ENCODE data around the gene CFAP299. TPM values are rescaled to one million over a fixed set of nuclear protein-coding genes. Genes with fewer than 3 reads are reported as not detected.

Gene CFAP299
- total RNA-seq, 1 donor from 2014 or later, result not detected

- Histone ChIP-seq H3K4me1 (ENCODE audit: insufficient read depth, low read length) (no peaks in the 10 kb centered on the region), H3K36me3 (ENCODE audit: insufficient read depth, low read length) (no peaks in the 10 kb centered on the region), H3K27ac (ENCODE audit: low read depth, low read length) (no peak overlapping the region), H3K27me3 (ENCODE audit: insufficient read depth, low read length) (no peaks in the 10 kb centered on the region), H4K20me1 (ENCODE audit: insufficient read depth, low read length) (no peaks in the 10 kb centered on the region), H3K9ac (ENCODE audit: low read length) (no peak overlapping the region), H2AFZ (ENCODE audit: low read depth, low read length) (no peak overlapping the region), H3K4me3 (ENCODE audit: insufficient read depth, low read depth, low read length) (no peak overlapping the region), H3K9me3 (ENCODE audit: insufficient read depth, low read depth, low read length) (no peaks in the 10 kb centered on the region), H3K79me2 (ENCODE audit: insufficient read depth, low read length) (no peaks in the 10 kb centered on the region), H3K4me2 (ENCODE audit: low read length) (no peak overlapping the region)
- Mint-ChIP-seq H3K36me3 (ENCODE audit: low read depth, unreplicated experiment) (no peaks in the 10 kb centered on the region), H3K27me3 (ENCODE audit: low read depth, unreplicated experiment) (no peaks in the 10 kb centered on the region), H3K4me3 (ENCODE audit: unreplicated experiment) (no peak overlapping the region), H3K9me3 (ENCODE audit: unreplicated experiment) (no peaks in the 10 kb centered on the region), H3K4me1 (ENCODE audit: low read depth, unreplicated experiment) (peaks cover 3% of the 10 kb centered on the region), H3K27ac (ENCODE audit: unreplicated experiment) (no peak overlapping the region)
- no peak for DNase-seq (ENCODE audit: low read depth)
- FAIRE-seq, result no peak
- no peak for TF ChIP-seq CTCF (IDR thresholded peaks at IDR 0.05; ENCODE audit: insufficient read depth, low read depth, low read length)
- no peak for TF ChIP-seq EZH2 (IDR thresholded peaks at IDR 0.05; ENCODE audit: insufficient read depth, low read length)
Measured at GRCh38 chr4:80500613-80501012, 165.1 kb downstream of the CFAP299 start.

GRCh38 chr4:80507077-80507476, 171.5 kb downstream of the CFAP299 start:
- Mint-ChIP-seq H3K9me3 (ENCODE audit: unreplicated experiment) (no peaks in the 10 kb centered on the region), H3K4me1 (ENCODE audit: low read depth, unreplicated experiment) (no peaks in the 10 kb centered on the region), H3K27ac (ENCODE audit: unreplicated experiment) (no peak overlapping the region), H3K36me3 (ENCODE audit: low read depth, unreplicated experiment) (no peaks in the 10 kb centered on the region), H3K4me3 (ENCODE audit: unreplicated experiment) (no peak overlapping the region), H3K27me3 (ENCODE audit: low read depth, unreplicated experiment) (no peaks in the 10 kb centered on the region)
- no peak for TF ChIP-seq CTCF (IDR thresholded peaks at IDR 0.05; ENCODE audit: insufficient read depth, low read depth, low read length)
- TF ChIP-seq EZH2 (IDR thresholded peaks at IDR 0.05; ENCODE audit: insufficient read depth, low read length), result no peak
- Histone ChIP-seq H3K4me2 (ENCODE audit: low read length) (no peak overlapping the region), H3K36me3 (ENCODE audit: insufficient read depth, low read length) (no peaks in the 10 kb centered on the region), H3K79me2 (ENCODE audit: insufficient read depth, low read length) (no peaks in the 10 kb centered on the region), H3K9ac (ENCODE audit: low read length) (no peak overlapping the region), H4K20me1 (ENCODE audit: insufficient read depth, low read length) (no peaks in the 10 kb centered on the region), H3K4me1 (ENCODE audit: insufficient read depth, low read length) (no peaks in the 10 kb centered on the region), H3K9me3 (ENCODE audit: insufficient read depth, low read depth, low read length) (no peaks in the 10 kb centered on the region), H3K27me3 (ENCODE audit: insufficient read depth, low read length) (no peaks in the 10 kb centered on the region), H3K27ac (ENCODE audit: low read depth, low read length) (no peak overlapping the region), H2AFZ (ENCODE audit: low read depth, low read length) (no peak overlapping the region), H3K4me3 (ENCODE audit: insufficient read depth, low read depth, low read length) (no peak overlapping the region)
- no peak for DNase-seq (ENCODE audit: low read depth)
- FAIRE-seq, result no peak

- H3K36me3 ChIP-seq (ENCODE audit: insufficient read depth, low read length), result no peaks in the 10 kb centered on the region
- no peak for FAIRE-seq
- H3K4me3 ChIP-seq (ENCODE audit: insufficient read depth, low read depth, low read length), result no peak overlapping the region
- no peaks in the 10 kb centered on the region for H4K20me1 ChIP-seq (ENCODE audit: insufficient read depth, low read length)
- H3K79me2 ChIP-seq (ENCODE audit: insufficient read depth, low read length), result no peaks in the 10 kb centered on the region
- Mint-ChIP-seq H3K27me3 (ENCODE audit: low read depth, unreplicated experiment) (no peaks in the 10 kb centered on the region), H3K9me3 (ENCODE audit: unreplicated experiment) (no peaks in the 10 kb centered on the region), H3K36me3 (ENCODE audit: low read depth, unreplicated experiment) (no peaks in the 10 kb centered on the region), H3K4me1 (ENCODE audit: low read depth, unreplicated experiment) (no peaks in the 10 kb centered on the region), H3K27ac (ENCODE audit: unreplicated experiment) (no peak overlapping the region), H3K4me3 (ENCODE audit: unreplicated experiment) (no peak overlapping the region)
- H3K4me1 ChIP-seq (ENCODE audit: insufficient read depth, low read length), result no peaks in the 10 kb centered on the region
- H3K9me3 ChIP-seq (ENCODE audit: insufficient read depth, low read depth, low read length), result no peaks in the 10 kb centered on the region
- no peak overlapping the region for H3K4me2 ChIP-seq (ENCODE audit: low read length)
- TF ChIP-seq CTCF (IDR thresholded peaks at IDR 0.05; ENCODE audit: insufficient read depth, low read depth, low read length) (no peak), EZH2 (IDR thresholded peaks at IDR 0.05; ENCODE audit: insufficient read depth, low read length) (no peak)
- no peak overlapping the region for H3K9ac ChIP-seq (ENCODE audit: low read length)
- DNase-seq (ENCODE audit: low read depth), result no peak
- H3K27me3 ChIP-seq (ENCODE audit: insufficient read depth, low read length), result no peaks in the 10 kb centered on the region
- no peak overlapping the region for H3K27ac ChIP-seq (ENCODE audit: low read depth, low read length)
- no peak overlapping the region for H2AFZ ChIP-seq (ENCODE audit: low read depth, low read length)
Measured at GRCh38 chr4:80507507-80507906, 172.0 kb downstream of the CFAP299 start.
